Measurements from ENCODE around the gene BICDL2.
"Not testable (repeated sequence)": the region's sequence is repeated elsewhere in the genome, so short reads cannot be mapped to it uniquely, and the experiment has no call there.

Gene BICDL2

GRCh38 chr16:3036726-3037315 is at the start of gene BICDL2:
TSS of gene BICDL2 (minus strand) at chr16:3036944. CDS start at chr16:3035496, 1,448 bp downstream.
- DNase-seq (ENCODE audit: low spot score) (no peak), FAIRE-seq (no peak)

GRCh38 chr16:3085868-3086595 is 49.3 kb upstream of the BICDL2 start:
- FAIRE-seq (no peak), DNase-seq (ENCODE audit: low spot score) (no peak)

GRCh38 chr16:3084969-3085670 is 48.4 kb upstream of the BICDL2 start:
- no peak for DNase-seq (ENCODE audit: low spot score)
- FAIRE-seq = no peak

GRCh38 chr16:3084491-3084890 is 47.7 kb upstream of the BICDL2 start:
- FAIRE-seq (no peak), DNase-seq (ENCODE audit: low spot score) (no peak)

- not testable (repeated sequence) for DNase-seq (ENCODE audit: low spot score); FAIRE-seq
Observed at GRCh38 chr16:3083408-3083807, 46.7 kb upstream of the BICDL2 start.

GRCh38 chr16:3081957-3082356 is 45.2 kb upstream of the BICDL2 start:
- not testable (repeated sequence) for FAIRE-seq; DNase-seq (ENCODE audit: low spot score)

GRCh38 chr16:3080024-3080423 is 43.3 kb upstream of the BICDL2 start:
- no peak for FAIRE-seq
- no peak for DNase-seq (ENCODE audit: low spot score)

GRCh38 chr16:3076577-3076976 is 39.8 kb upstream of the BICDL2 start:
- no peak for DNase-seq (ENCODE audit: low spot score)
- no peak for FAIRE-seq

GRCh38 chr16:3075946-3076345 is 39.2 kb upstream of the BICDL2 start:
- FAIRE-seq; DNase-seq (ENCODE audit: low spot score): not testable (repeated sequence)

GRCh38 chr16:3075523-3075915 is 38.8 kb upstream of the BICDL2 start:
- FAIRE-seq (no peak), DNase-seq (ENCODE audit: low spot score) (no peak)

GRCh38 chr16:3074860-3075522 is 38.2 kb upstream of the BICDL2 start:
- DNase-seq (ENCODE audit: low spot score) (no peak), FAIRE-seq (no peak)

- no peak for FAIRE-seq
- no peak for DNase-seq (ENCODE audit: low spot score)
Observed at GRCh38 chr16:3073448-3073847, 36.7 kb upstream of the BICDL2 start.

GRCh38 chr16:3072576-3073263 is 36.0 kb upstream of the BICDL2 start:
- peak; percentile 56 for FAIRE-seq
- not testable (repeated sequence) for DNase-seq (ENCODE audit: low spot score)

- DNase-seq (ENCODE audit: low spot score); FAIRE-seq: not testable (repeated sequence)
Observed at GRCh38 chr16:3072148-3072547, 35.4 kb upstream of the BICDL2 start.

- FAIRE-seq = no peak
Observed at GRCh38 chr16:3071655-3072054, 34.9 kb upstream of the BICDL2 start.

GRCh38 chr16:3070608-3071111 is 33.9 kb upstream of the BICDL2 start:
- no peak for FAIRE-seq
- DNase-seq (ENCODE audit: low spot score) = no peak

More at GRCh38 chr16:3071655-3072054, 34.9 kb upstream of the BICDL2 start:
- DNase-seq (ENCODE audit: low spot score) = no peak

- FAIRE-seq = not testable (repeated sequence)
Observed at GRCh38 chr16:3069146-3069545, 32.4 kb upstream of the BICDL2 start.

GRCh38 chr16:3068487-3068886 is 31.7 kb upstream of the BICDL2 start:
- DNase-seq (ENCODE audit: low spot score) = no peak
- FAIRE-seq = no peak

More at GRCh38 chr16:3069146-3069545, 32.4 kb upstream of the BICDL2 start:
- DNase-seq (ENCODE audit: low spot score) = not testable (repeated sequence)

- DNase-seq (ENCODE audit: low spot score) = no peak
- no peak for FAIRE-seq
Observed at GRCh38 chr16:3066440-3066748, 29.6 kb upstream of the BICDL2 start.

- no peak for DNase-seq (ENCODE audit: low spot score)
- no peak for FAIRE-seq
Observed at GRCh38 chr16:3065742-3066439, 29.1 kb upstream of the BICDL2 start.

All from urothelium cell line (cell line).